HepG2 (cell line): ENCODE measurements around the gene STMN3. TPM values are rescaled to one million over a fixed set of nuclear protein-coding genes. Genes with fewer than 3 reads are reported as not detected.

Experiments used
- ARHGAP35 ChIP-seq: sonication (generic); formaldehyde crosslinking; IDR thresholded peaks from 2 replicates; pipeline ENCODE4 v1.9.0; 2022; ENCODE audit warnings: mild to moderate bottlenecking, inconsistent platforms, moderate library complexity, missing genetic modification reagents, borderline replicate concordance
- ARID3A ChIP-seq: IDR thresholded peaks from 2 replicates; pipeline ENCODE4 v1.6.1; 2012; ENCODE audit warnings: low read depth, low read length, improper control_type of control experiment
- ATF7-NPFF ChIP-seq: sonication (generic); formaldehyde crosslinking; IDR thresholded peaks from 2 replicates; pipeline ENCODE4 v1.8.1; 2023; ENCODE audit warnings: mild to moderate bottlenecking, low read depth, missing genetic modification reagents, moderate library complexity
- CHD2 ChIP-seq: IDR thresholded peaks from 2 replicates; pipeline ENCODE4 v1.6.1; 2011; ENCODE audit warnings: low read depth, low read length, improper control_type of control experiment
- ERF ChIP-seq: IDR thresholded peaks from 2 replicates; pipeline ENCODE4 v1.6.1; 2018; ENCODE audit warnings: missing biosample characterization, missing genetic modification reagents
- HNRNPL ChIP-seq: fragments of 200-400 bp; formaldehyde crosslinking; IDR thresholded peaks from 2 replicates; pipeline ENCODE4 v1.6.1; 2017; ENCODE audit warnings: mild to moderate bottlenecking, low read depth, low read length
- KLF11 ChIP-seq: IDR thresholded peaks from 2 replicates; pipeline ENCODE4 v1.6.1; 2016; ENCODE audit warnings: missing compliant biosample characterization
- MTF2 ChIP-seq: sonication (generic); formaldehyde crosslinking; IDR thresholded peaks from 2 replicates; pipeline ENCODE4 v1.5.0; 2020; ENCODE audit warnings: missing genetic modification reagents, borderline replicate concordance
- NFIC ChIP-seq: IDR thresholded peaks from 2 replicates; pipeline ENCODE4 v1.6.1; 2012; ENCODE audit warnings: mild to moderate bottlenecking, low read length, inconsistent platforms
- PHF8 ChIP-seq: sonication (generic); formaldehyde crosslinking; IDR thresholded peaks from 2 replicates; pipeline ENCODE4 v1.5.0; 2020; ENCODE audit warnings: missing genetic modification reagents
- RELA ChIP-seq: sonication (generic); formaldehyde crosslinking; IDR thresholded peaks from 2 replicates; pipeline ENCODE4 v1.4.0; 2020; ENCODE audit warnings: missing genetic modification reagents
- TCF12 ChIP-seq, 2 experiments: fragments of 450-650 bp in 1 of 2; sonication (generic) in 1 of 2; formaldehyde crosslinking in 1 of 2; IDR thresholded peaks; 2 replicates each; pipeline versions ENCODE4 v1.6.1 to v1.8.0; 2017 to 2022; ENCODE audit warnings: antibody characterized with exemption in 1 of 2, mild to moderate bottlenecking in 1 of 2, missing genetic modification reagents in 1 of 2, moderate library complexity in 1 of 2
- TEAD3 ChIP-seq: optimal IDR thresholded peaks from 2 replicates; pipeline ENCODE3; 2016; ENCODE audit warnings: borderline replicate concordance
- YEATS2 ChIP-seq: sonication (generic); formaldehyde crosslinking; IDR thresholded peaks from 2 replicates; pipeline ENCODE4 v1.4.0; 2020; ENCODE audit warnings: missing genetic modification reagents, borderline replicate concordance
- ZBTB38 ChIP-seq: sonication (generic); formaldehyde crosslinking; IDR thresholded peaks from 2 replicates; pipeline ENCODE4 v1.5.1; 2020; ENCODE audit warnings: mild to moderate bottlenecking, missing genetic modification reagents
- ZFX ChIP-seq: sonication (generic); formaldehyde crosslinking; IDR thresholded peaks from 2 replicates; pipeline ENCODE4 v1.4.0; 2020; ENCODE audit warnings: mild to moderate bottlenecking, low read depth, missing genetic modification reagents, moderate library complexity
- ZFYVE20 ChIP-seq: sonication (generic); formaldehyde crosslinking; IDR thresholded peaks from 2 replicates; pipeline ENCODE4 v1.8.0; 2023; ENCODE audit warnings: low read depth, mild to moderate bottlenecking, moderate library complexity, missing genetic modification reagents, borderline replicate concordance
- ZNF331 ChIP-seq: sonication (generic); formaldehyde crosslinking; IDR thresholded peaks from 2 replicates; pipeline ENCODE4 v1.4.0; 2020; ENCODE audit warnings: missing genetic modification reagents
- ZNF567 ChIP-seq: sonication (generic); formaldehyde crosslinking; IDR thresholded peaks from 2 replicates; pipeline ENCODE4 v1.8.1; 2023; ENCODE audit warnings: mild to moderate bottlenecking, missing genetic modification reagents, borderline replicate concordance
- ZNF674 ChIP-seq: sonication (generic); formaldehyde crosslinking; IDR thresholded peaks from 2 replicates; pipeline ENCODE4 v1.5.0; 2020; ENCODE audit warnings: low read depth, mild to moderate bottlenecking, missing genetic modification reagents
- ZSCAN20 ChIP-seq: sonication (generic); formaldehyde crosslinking; IDR thresholded peaks from 2 replicates; pipeline ENCODE4 v1.4.0; 2020; ENCODE audit warnings: missing genetic modification reagents, mild to moderate bottlenecking, borderline replicate concordance
- ZXDC ChIP-seq: sonication (generic); formaldehyde crosslinking; IDR thresholded peaks from 2 replicates; pipeline ENCODE4 v1.5.0; 2020; ENCODE audit warnings: mild to moderate bottlenecking, missing genetic modification reagents
- polyA plus RNA-seq, 8 experiments: library from polyadenylated mRNA; depleted of rRNA in 3 of 8; stranded (reverse) in 7 of 8; unstranded in 1 of 8; fragments of >200 nt; fragmentation: Illumina TruSeq in 4 of 8; extraction: Trizol in 4 of 8; gene quantifications; 2 replicates each; pipeline versions ENCODE4 v1.2.1 to v1.2.3, GENCODE V29; 2011 to 2016; ENCODE audit warnings: low read depth in 4 of 8, missing spikeins in 1 of 8, mixed read lengths in 1 of 8; ENCODE audit not compliant: insufficient read depth in 1 of 8
- total RNA-seq, 5 experiments: library from RNA; depleted of rRNA; stranded (reverse); fragments of >200 nt; fragmentation: Illumina TruSeq; extraction: Trizol; gene quantifications; 2 replicates each; pipeline ENCODE4 v1.2.3, GENCODE V29; 2016; ENCODE audit warnings: low read depth in 1 of 5
- TF ChIP-seq, protein P1 (sequence below): sonication (generic); formaldehyde crosslinking; IDR thresholded peaks from 2 replicates; pipeline ENCODE4 v1.4.0; 2020; ENCODE audit warnings: missing genetic modification reagents

The STMN3 gene
- total and polyA plus RNA-seq, 2 of the 13 experiments (the other 11 are each of a cell fraction or from before 2014, with no cell fraction given): 21.0 to 48.3 TPM

DNA sequence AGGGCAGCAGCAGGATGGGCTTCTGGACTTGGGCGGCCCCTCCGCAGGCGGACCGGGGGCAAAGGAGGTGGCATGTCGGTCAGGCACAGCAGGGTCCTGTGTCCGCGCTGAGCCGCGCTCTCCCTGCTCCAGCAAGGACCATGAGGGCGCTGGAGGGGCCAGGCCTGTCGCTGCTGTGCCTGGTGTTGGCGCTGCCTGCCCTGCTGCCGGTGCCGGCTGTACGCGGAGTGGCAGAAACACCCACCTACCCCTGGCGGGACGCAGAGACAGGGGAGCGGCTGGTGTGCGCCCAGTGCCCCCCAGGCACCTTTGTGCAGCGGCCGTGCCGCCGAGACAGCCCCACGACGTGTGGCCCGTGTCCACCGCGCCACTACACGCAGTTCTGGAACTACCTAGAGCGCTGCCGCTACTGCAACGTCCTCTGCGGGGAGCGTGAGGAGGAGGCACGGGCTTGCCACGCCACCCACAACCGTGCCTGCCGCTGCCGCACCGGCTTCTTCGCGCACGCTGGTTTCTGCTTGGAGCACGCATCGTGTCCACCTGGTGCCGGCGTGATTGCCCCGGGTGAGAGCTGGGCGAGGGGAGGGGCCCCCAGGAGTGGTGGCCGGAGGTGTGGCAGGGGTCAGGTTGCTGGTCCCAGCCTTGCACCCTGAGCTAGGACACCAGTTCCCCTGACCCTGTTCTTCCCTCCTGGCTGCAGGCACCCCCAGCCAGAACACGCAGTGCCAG is 43.6 kb upstream of the STMN3 start, which contains the start of gene TNFRSF6B (continued):
- TF ChIP-seq ATF7-NPFF (CRISPR knock-in tag) (peak; percentile 55; the same call in 1 of the 2 replicates), ZNF567 (0 out of 2 replicates have a peak, but pooled peaks have one; percentile 24), HNRNPL (no peak), ZNF674 (CRISPR knock-in tag) (0 out of 2 replicates have a peak, but pooled peaks have one; percentile 82), RELA (CRISPR knock-in tag) (no peak), ZBTB38 (CRISPR knock-in tag) (peak; percentile 76; the same call in 1 of the 2 replicates), ZXDC (0 out of 2 replicates have a peak, but pooled peaks have one; percentile 25), ZFX (CRISPR knock-in tag) (peak; percentile 41), ZFYVE20 (CRISPR knock-in tag) (no peak), TCF12 (IDR thresholded peaks at IDR 0.05) (no peak), TCF12 (CRISPR knock-in tag; IDR thresholded peaks at IDR 0.05) (0 out of 2 replicates have a peak, but pooled peaks have one; percentile 44), ZSCAN20 (CRISPR knock-in tag) (0 out of 2 replicates have a peak, but pooled peaks have one; percentile 42), YEATS2 (0 out of 2 replicates have a peak, but pooled peaks have one; percentile 18), NFIC (no peak), KLF11 (CRISPR knock-in tag) (no peak), ARID3A (no peak), ERF (peak; percentile 70; the same call in 1 of the 2 replicates), PHF8 (CRISPR knock-in tag) (peak; percentile 28; the same call in 1 of the 2 replicates), TEAD3 (CRISPR knock-in tag) (peak; percentile 30), CHD2 (0 out of 2 replicates have a peak, but pooled peaks have one; percentile 8), ARHGAP35 (CRISPR knock-in tag) (0 out of 2 replicates have a peak, but pooled peaks have one; percentile 53), ZNF331 (peak; percentile 38; the same call in 1 of the 2 replicates), MTF2 (CRISPR knock-in tag) (peak; percentile 66; the same call in 1 of the 2 replicates)
- TF ChIP-seq, protein P1, sequence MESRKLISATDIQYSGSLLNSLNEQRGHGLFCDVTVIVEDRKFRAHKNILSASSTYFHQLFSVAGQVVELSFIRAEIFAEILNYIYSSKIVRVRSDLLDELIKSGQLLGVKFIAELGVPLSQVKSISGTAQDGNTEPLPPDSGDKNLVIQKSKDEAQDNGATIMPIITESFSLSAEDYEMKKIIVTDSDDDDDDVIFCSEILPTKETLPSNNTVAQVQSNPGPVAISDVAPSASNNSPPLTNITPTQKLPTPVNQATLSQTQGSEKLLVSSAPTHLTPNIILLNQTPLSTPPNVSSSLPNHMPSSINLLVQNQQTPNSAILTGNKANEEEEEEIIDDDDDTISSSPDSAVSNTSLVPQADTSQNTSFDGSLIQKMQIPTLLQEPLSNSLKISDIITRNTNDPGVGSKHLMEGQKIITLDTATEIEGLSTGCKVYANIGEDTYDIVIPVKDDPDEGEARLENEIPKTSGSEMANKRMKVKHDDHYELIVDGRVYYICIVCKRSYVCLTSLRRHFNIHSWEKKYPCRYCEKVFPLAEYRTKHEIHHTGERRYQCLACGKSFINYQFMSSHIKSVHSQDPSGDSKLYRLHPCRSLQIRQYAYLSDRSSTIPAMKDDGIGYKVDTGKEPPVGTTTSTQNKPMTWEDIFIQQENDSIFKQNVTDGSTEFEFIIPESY (CRISPR knock-in tag): peak; percentile 70
